Measurements from ENCODE around the gene PRXL2A. TPM values are rescaled to one million over a fixed set of nuclear protein-coding genes. Genes with fewer than 3 reads are reported as not detected.

The PRXL2A gene
- total RNA-seq, 2 donors from 2014 or later, result 42.8 to 81.2 TPM

GRCh38 chr10:80427541-80427940, 19.2 kb downstream of the PRXL2A start:
- H3K9me3 ChIP-seq, result no peaks in the 10 kb centered on the region
- TF ChIP-seq CTCF (IDR thresholded peaks at IDR 0.05), result no peak
- H3K27ac ChIP-seq, result no peak overlapping the region
- H3K27me3 ChIP-seq, result no peaks in the 10 kb centered on the region
- no peaks in the 10 kb centered on the region for H3K4me1 ChIP-seq
- H3K4me3 ChIP-seq, result no peak overlapping the region
- DNase-seq (ENCODE audit: low spot score), result no peak
- H3K36me3 ChIP-seq, result peaks cover 52% of the 10 kb centered on the region

- no peak for TF ChIP-seq CTCF (IDR thresholded peaks at IDR 0.05)
- no peaks in the 10 kb centered on the region for H3K9me3 ChIP-seq
- no peak for DNase-seq (ENCODE audit: low spot score)
- no peaks in the 10 kb centered on the region for H3K27me3 ChIP-seq
- H3K4me1 ChIP-seq, result no peaks in the 10 kb centered on the region
- peaks cover 49% of the 10 kb centered on the region for H3K36me3 ChIP-seq
- H3K4me3 ChIP-seq, result no peak overlapping the region
- H3K27ac ChIP-seq, result no peak overlapping the region
Measured at GRCh38 chr10:80429521-80429973, 21.2 kb downstream of the PRXL2A start.

- no peak for DNase-seq (ENCODE audit: low spot score)
- H3K36me3 ChIP-seq, result peaks cover 21% of the 10 kb centered on the region
- H3K4me3 ChIP-seq, result no peak overlapping the region
- no peaks in the 10 kb centered on the region for H3K27me3 ChIP-seq
- TF ChIP-seq CTCF (IDR thresholded peaks at IDR 0.05), result no peak
- no peak overlapping the region for H3K27ac ChIP-seq
- H3K9me3 ChIP-seq, result no peaks in the 10 kb centered on the region
- no peaks in the 10 kb centered on the region for H3K4me1 ChIP-seq
Measured at GRCh38 chr10:80433134-80433533, 24.8 kb downstream of the PRXL2A start.

- no peak for DNase-seq (ENCODE audit: low spot score)
- no peak for TF ChIP-seq CTCF (IDR thresholded peaks at IDR 0.05)
- peaks cover 9% of the 10 kb centered on the region for H3K36me3 ChIP-seq
- no peak overlapping the region for H3K4me3 ChIP-seq
- no peaks in the 10 kb centered on the region for H3K4me1 ChIP-seq
- no peaks in the 10 kb centered on the region for H3K9me3 ChIP-seq
- H3K27ac ChIP-seq, result no peak overlapping the region
- H3K27me3 ChIP-seq, result no peaks in the 10 kb centered on the region
Measured at GRCh38 chr10:80436446-80437098, 28.2 kb downstream of the PRXL2A start.

GRCh38 chr10:80437227-80437626, 28.9 kb downstream of the PRXL2A start:
- Histone ChIP-seq H3K4me1 (no peaks in the 10 kb centered on the region), H3K9me3 (no peaks in the 10 kb centered on the region), H3K36me3 (peaks cover 3% of the 10 kb centered on the region), H3K27me3 (no peaks in the 10 kb centered on the region), H3K27ac (no peak overlapping the region), H3K4me3 (no peak overlapping the region)
- no peak for DNase-seq (ENCODE audit: low spot score)
- TF ChIP-seq CTCF (IDR thresholded peaks at IDR 0.05), result no peak

GRCh38 chr10:80441831-80442230, 33.5 kb downstream of the PRXL2A start:
- Histone ChIP-seq H3K36me3 (no peaks in the 10 kb centered on the region), H3K27ac (no peak overlapping the region), H3K4me1 (peaks cover 0 to 24% of the 10 kb centered on the region in 2 donors), H3K9me3 (no peaks in the 10 kb centered on the region), H3K4me3 (no peak overlapping the region), H3K27me3 (no peaks in the 10 kb centered on the region)
- no peak for DNase-seq (ENCODE audit: low spot score)
- TF ChIP-seq CTCF (IDR thresholded peaks at IDR 0.05), result no peak
